A549 (cell line): ENCODE measurements around the gene SALL1.

Experiments used
- CHD2 ChIP-seq: fragments of 150-350 bp; IDR thresholded peaks from 2 replicates; pipeline ENCODE4 v1.6.1; 2014; ENCODE audit warnings: low read length; ENCODE audit not compliant: partially characterized antibody
- CTCF ChIP-seq: fragments of >200 bp; sonication (Bioruptor Twin); formaldehyde crosslinking; IDR thresholded peaks from 3 replicates; pipeline ENCODE4 v1.5.1; 2016
- ESRRA ChIP-seq: fragments of 150-350 bp; IDR thresholded peaks from 2 replicates; pipeline ENCODE4 v1.6.1; 2014; ENCODE audit warnings: mild to moderate bottlenecking, low read length, borderline replicate concordance
- MAFK ChIP-seq: fragments of 450-650 bp; IDR thresholded peaks from 2 replicates; pipeline ENCODE4 v1.6.1; 2014; ENCODE audit not compliant: partially characterized antibody
- NPAS2 ChIP-seq: fragments of 250-450 bp; sonication (Bioruptor Pico); IDR thresholded peaks from 2 replicates; pipeline ENCODE4 v1.8.0; 2022; ENCODE audit warnings: mild to moderate bottlenecking, moderate library complexity, borderline replicate concordance
- POLR2A ChIP-seq: IDR thresholded peaks from 2 replicates; pipeline ENCODE4 v1.6.1; 2012; ENCODE audit warnings: mild to moderate bottlenecking, low read length
- SMC3 ChIP-seq: fragments of >200 bp; sonication (Bioruptor Twin); formaldehyde crosslinking; IDR thresholded peaks from 3 replicates; pipeline ENCODE4 v1.6.1; 2018; ENCODE audit warnings: inconsistent platforms

- no peak for TF ChIP-seq CTCF
- no peak for TF ChIP-seq SMC3
- TF ChIP-seq POLR2A: no peak
- no peak for TF ChIP-seq NPAS2
- no peak for TF ChIP-seq CHD2
- no peak for TF ChIP-seq MAFK
- no peak for TF ChIP-seq ESRRA
Measured at GRCh38 chr16:51159865-51160264, 8.8 kb upstream of the SALL1 start.
